Measurements from ENCODE around the gene HMOX2.
A peak's percentile ranks its signal among the peaks of the same experiment; 100 is the strongest.

Gene HMOX2

GRCh38 chr16:4475880-4476788 lies at the start of gene HMOX2:
Gene HMOX2, plus strand, starts transcription at chr16:4476398. Its CDS starts 29,127 bp downstream, at chr16:4505525.
- peak within 1 kb of the TSS; percentile 82 for H3K4me2 ChIP-seq (ENCODE audit: low read depth, low read length, poor library complexity, severe bottlenecking)
- H3K9me3 ChIP-seq (ENCODE audit: insufficient read depth, low read length): no peaks in the 10 kb centered on the region
- TF ChIP-seq EZH2phosphoT487 (conservative IDR thresholded peaks at IDR 0.05; ENCODE audit: low read length) (no peak), CTCF (IDR thresholded peaks at IDR 0.05; ENCODE audit: insufficient read depth, low read length, poor library complexity, severe bottlenecking) (peak; percentile 23)

GRCh38 chr16:4426722-4427372 lies 49.4 kb upstream of the HMOX2 start:
- Histone ChIP-seq H3K79me2 (ENCODE audit: insufficient read depth, low read length) (peaks cover 60% of the 10 kb centered on the region), H3K9me2 (replicated peaks; ENCODE audit: insufficient read depth, low read length) (no peaks in the 10 kb centered on the region), H3K36me3 (ENCODE audit: low read length) (peaks cover 7% of the 10 kb centered on the region), H3K4me2 (ENCODE audit: low read depth, low read length, poor library complexity, severe bottlenecking) (peak overlapping the region; percentile 91), H3K9me3 (ENCODE audit: insufficient read depth, low read length) (no peaks in the 10 kb centered on the region), H2AFZ (ENCODE audit: low read depth, low read length, severe bottlenecking) (no peak overlapping the region), H3K27ac (ENCODE audit: low read depth, low read length) (peak overlapping the region; percentile 91), H3K9ac (ENCODE audit: low read length) (peak overlapping the region; percentile 88), H3K27me3 (ENCODE audit: low read length) (no peaks in the 10 kb centered on the region), H4K20me1 (ENCODE audit: low read depth, low read length) (no peaks in the 10 kb centered on the region), H3F3A (ENCODE audit: insufficient read depth) (0 out of 2 replicates have a peak, but pooled peaks cover 4% of the 10 kb centered on the region), H3K4me3 (ENCODE audit: insufficient read depth, low read length, poor library complexity, severe bottlenecking) (peak overlapping the region; percentile 79)
- TF ChIP-seq EZH2phosphoT487 (conservative IDR thresholded peaks at IDR 0.05; ENCODE audit: low read length) (no peak), CTCF (IDR thresholded peaks at IDR 0.05; ENCODE audit: insufficient read depth, low read length, poor library complexity, severe bottlenecking) (no peak)

More at GRCh38 chr16:4475880-4476788, at the start of gene HMOX2:
- H3K9ac ChIP-seq (ENCODE audit: low read length): peak within 1 kb of the TSS; percentile 92
- no peaks in the 10 kb centered on the region for H3K9me2 ChIP-seq (replicated peaks; ENCODE audit: insufficient read depth, low read length)
- peaks cover 59% of the 10 kb centered on the region for H3K79me2 ChIP-seq (ENCODE audit: insufficient read depth, low read length)
- peak within 1 kb of the TSS; percentile 77 for H3K4me3 ChIP-seq (ENCODE audit: insufficient read depth, low read length, poor library complexity, severe bottlenecking)
- no peaks in the 10 kb centered on the region for H4K20me1 ChIP-seq (ENCODE audit: low read depth, low read length)
- H3K27ac ChIP-seq (ENCODE audit: low read depth, low read length): peak within 1 kb of the TSS; percentile 81
- no peaks in the 10 kb centered on the region for H3K36me3 ChIP-seq (ENCODE audit: low read length)
- peaks cover 43% of the 10 kb centered on the region for H3F3A ChIP-seq (ENCODE audit: insufficient read depth)
- no peaks in the 10 kb centered on the region for H3K27me3 ChIP-seq (ENCODE audit: low read length)
- peak within 1 kb of the TSS; percentile 56 for H2AFZ ChIP-seq (ENCODE audit: low read depth, low read length, severe bottlenecking)

- H3K79me2 ChIP-seq (ENCODE audit: insufficient read depth, low read length): peaks cover 72% of the 10 kb centered on the region
These were observed 47.7 kb upstream of the HMOX2 start for GRCh38 chr16:4428500-4428899.

More at GRCh38 chr16:4428500-4428899, 47.7 kb upstream of the HMOX2 start:
- H3K27ac ChIP-seq (ENCODE audit: low read depth, low read length): no peak overlapping the region
- H3F3A ChIP-seq (ENCODE audit: insufficient read depth): 0 out of 2 replicates have a peak, but pooled peaks cover 4% of the 10 kb centered on the region
- H2AFZ ChIP-seq (ENCODE audit: low read depth, low read length, severe bottlenecking): no peak overlapping the region
- peaks cover 9% of the 10 kb centered on the region for H3K36me3 ChIP-seq (ENCODE audit: low read length)
- H3K4me2 ChIP-seq (ENCODE audit: low read depth, low read length, poor library complexity, severe bottlenecking): no peak overlapping the region
- no peaks in the 10 kb centered on the region for H3K9me2 ChIP-seq (replicated peaks; ENCODE audit: insufficient read depth, low read length)
- H3K9me3 ChIP-seq (ENCODE audit: insufficient read depth, low read length): no peaks in the 10 kb centered on the region
- H3K4me3 ChIP-seq (ENCODE audit: insufficient read depth, low read length, poor library complexity, severe bottlenecking): no peak overlapping the region
- no peaks in the 10 kb centered on the region for H4K20me1 ChIP-seq (ENCODE audit: low read depth, low read length)
- H3K9ac ChIP-seq (ENCODE audit: low read length): no peak overlapping the region
- TF ChIP-seq EZH2phosphoT487 (conservative IDR thresholded peaks at IDR 0.05; ENCODE audit: low read length): no peak
- no peak for TF ChIP-seq CTCF (IDR thresholded peaks at IDR 0.05; ENCODE audit: insufficient read depth, low read length, poor library complexity, severe bottlenecking)
- H3K27me3 ChIP-seq (ENCODE audit: low read length): no peaks in the 10 kb centered on the region

All from SU-DHL-6 (cell line).